ENCODE measurements around the gene NUP58. TPM values are rescaled to one million over a fixed set of nuclear protein-coding genes. Genes with fewer than 3 reads are reported as not detected.

NUP58 gene
- total and polyA plus RNA-seq, 10 of the 15 experiments (the other 5 are each of a cell fraction or from before 2014, with no cell fraction given), result 12.1 to 78.0 (median 48.9) TPM

GRCh38 chr13:25380741-25381324, 79.4 kb downstream of the NUP58 start:
- ATAC-seq (no peak), DNase-seq (ENCODE audit: low read depth, low spot score) (no peak), FAIRE-seq (no peak)
- in situ Hi-C loops (cut with MboI) (no loop called here), intact Hi-C loops (cut with micrococcal nuclease; ENCODE audit: unreplicated experiment) (no loop called here)
- no peak for TF ChIP-seq BACH1 (IDR thresholded peaks at IDR 0.05; ENCODE audit: borderline replicate concordance)
- ChIA-PET POLR2A (no interaction called here), SMC1A (ENCODE audit: uncharacterized antibody, unreplicated experiment) (no interaction called here), CTCF (no interaction called here), RAD21 (ENCODE audit: unreplicated experiment) (no interaction called here)
- no peak overlapping the region for H2AFZ ChIP-seq (ENCODE audit: control insufficient read depth, low read depth, low read length)
- no peak overlapping the region for H3K4me2 ChIP-seq (ENCODE audit: control insufficient read depth, insufficient read depth)
- no peaks in the 10 kb centered on the region for H3K9me3 ChIP-seq (replicated peaks; ENCODE audit: control insufficient read depth, insufficient read depth, low read length)
- no peaks in the 10 kb centered on the region for H3K79me2 ChIP-seq (ENCODE audit: control insufficient read depth, insufficient read depth, low read length)
- 28% methylated on average over 7 of the region's 7 CpGs for WGBS (ENCODE audit: insufficient coverage, insufficient replicate concordance, low lambda C conversion rate, missing lambda C conversion rate)
- no peak overlapping the region for H3K9ac ChIP-seq (ENCODE audit: control insufficient read depth, insufficient read depth, low read length)
- H3K4me1 ChIP-seq (ENCODE audit: control insufficient read depth, insufficient read depth, low read length), result no peaks in the 10 kb centered on the region
- no peak overlapping the region for H3K4me3 ChIP-seq
- no peaks in the 10 kb centered on the region; a peak in 1 of 4 replicates for H3K27me3 ChIP-seq (replicated peaks in 1 of 2; ENCODE audit: control insufficient read depth in 2 of 2, insufficient read depth in 2 of 2, low read length in 1 of 2)
- no TSS peak for BruUV-seq (replicated peaks)
- no peak overlapping the region for H3K27ac ChIP-seq (ENCODE audit: control insufficient read depth, insufficient read depth)
- H4K20me1 ChIP-seq (ENCODE audit: control insufficient read depth, insufficient read depth), result no peaks in the 10 kb centered on the region
- H3K36me3 ChIP-seq (ENCODE audit: control insufficient read depth in 2 of 2, insufficient read depth in 2 of 2, low read length in 1 of 2), result no peaks in the 10 kb centered on the region

- ChIA-PET CTCF (interaction anchor here (1.5 kb wide), 1 partner anchor 9 kb away, joined by 6 read pairs; no protein-coding TSS in a partner anchor), SMC1A (ENCODE audit: uncharacterized antibody, unreplicated experiment) (interaction anchor here (2.0 kb wide), 1 partner anchor 9 kb away, joined by 5 read pairs; no protein-coding TSS in a partner anchor), POLR2A (no interaction called here), RAD21 (ENCODE audit: unreplicated experiment) (interaction anchor here (0.6 kb wide), 1 partner anchor 1444 kb away, joined by 3 read pairs; no protein-coding TSS in a partner anchor)
- Histone ChIP-seq H3K9ac (ENCODE audit: control insufficient read depth, insufficient read depth, low read length) (no peak overlapping the region), H3K79me2 (ENCODE audit: control insufficient read depth, insufficient read depth, low read length) (no peaks in the 10 kb centered on the region), H3K9me3 (replicated peaks; ENCODE audit: control insufficient read depth, insufficient read depth, low read length) (no peaks in the 10 kb centered on the region), H3K27me3 (replicated peaks in 1 of 2; ENCODE audit: control insufficient read depth in 2 of 2, insufficient read depth in 2 of 2, low read length in 1 of 2) (no peaks in the 10 kb centered on the region; a peak in 2 of 4 replicates), H3K4me3 (no peak overlapping the region), H3K27ac (ENCODE audit: control insufficient read depth, insufficient read depth) (no peak overlapping the region), H4K20me1 (ENCODE audit: control insufficient read depth, insufficient read depth) (no peaks in the 10 kb centered on the region), H3K4me1 (ENCODE audit: control insufficient read depth, insufficient read depth, low read length) (no peaks in the 10 kb centered on the region), H3K4me2 (ENCODE audit: control insufficient read depth, insufficient read depth) (no peak overlapping the region), H3K36me3 (ENCODE audit: control insufficient read depth in 2 of 2, insufficient read depth in 2 of 2, low read length in 1 of 2) (no peaks in the 10 kb centered on the region), H2AFZ (ENCODE audit: control insufficient read depth, low read depth, low read length) (no peak overlapping the region)
- DNase-seq (ENCODE audit: low read depth, low spot score) (no peak), FAIRE-seq (no peak), ATAC-seq (no peak)
- 1% methylated on average over 4 of the region's 4 CpGs for WGBS (ENCODE audit: insufficient coverage, insufficient replicate concordance, low lambda C conversion rate, missing lambda C conversion rate)
- in situ Hi-C loops (cut with MboI) (no loop called here), intact Hi-C loops (cut with micrococcal nuclease; ENCODE audit: unreplicated experiment) (no loop called here)
- TF ChIP-seq ZBTB4 (CRISPR knock-in tag; IDR thresholded peaks at IDR 0.05), result no peak
- TF ChIP-seq SPI1 (IDR thresholded peaks at IDR 0.05; ENCODE audit: borderline replicate concordance, insufficient read depth, low read depth, low read length), result no peak
- TF ChIP-seq MYC (IDR thresholded peaks at IDR 0.05; ENCODE audit: insufficient read depth, insufficient read length, insufficient replicate concordance, low read length, severe bottlenecking), result no peak
- no peak for TF ChIP-seq PAX5 (IDR thresholded peaks at IDR 0.05; ENCODE audit: borderline replicate concordance, low read depth, low read length)
- no peak for TF ChIP-seq MXI1 (IDR thresholded peaks at IDR 0.05; ENCODE audit: low read depth, low read length)
- TF ChIP-seq IRF5 (IDR thresholded peaks at IDR 0.05; ENCODE audit: borderline replicate concordance), result no peak
- no peak for TF ChIP-seq TARDBP (IDR thresholded peaks at IDR 0.05; ENCODE audit: borderline replicate concordance)
- no peak for TF ChIP-seq STAT3 (IDR thresholded peaks at IDR 0.05; ENCODE audit: low read depth, low read length)
- TF ChIP-seq GATAD2B (conservative IDR thresholded peaks at IDR 0.05; ENCODE audit: low read depth), result no peak
- BruUV-seq (replicated peaks), result no TSS peak
Observed at GRCh38 chr13:25384758-25385410, 83.5 kb downstream of the NUP58 start.

All from GM12878 (cell line).